ENCODE measurements around the gene NFIC.
"Not testable (repeated sequence)": the region's sequence is repeated elsewhere in the genome, so short reads cannot be mapped to it uniquely, and the experiment has no call there.

The NFIC gene

DNA sequence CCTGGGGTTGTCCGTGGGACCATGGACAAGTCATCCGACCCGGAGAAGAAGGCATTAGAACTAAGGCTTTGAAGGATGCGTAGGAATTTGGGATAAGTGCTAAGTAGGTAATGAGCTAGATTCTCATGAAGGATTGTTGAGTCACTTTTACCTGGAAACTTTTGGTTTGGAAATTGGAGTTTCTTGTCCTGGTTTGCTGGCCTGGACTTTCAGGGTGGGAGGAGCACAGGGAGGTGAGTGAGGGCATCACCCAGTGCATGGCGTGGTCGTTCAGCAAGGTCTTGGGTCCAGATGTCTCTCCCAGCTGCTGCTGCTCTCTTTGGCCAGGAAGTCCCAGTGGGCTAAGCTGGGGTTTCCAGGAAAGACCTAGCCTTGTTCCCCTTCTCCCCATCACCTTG is 7.6 kb downstream of the NFIC start:
- no peak for DNase-seq (ENCODE audit: extremely low read depth, insufficient read length)
- no peak overlapping the region for H3K4me3 ChIP-seq (replicated peaks; ENCODE audit: low read depth, low read length)
- no peaks in the 10 kb centered on the region for H3K27me3 ChIP-seq (replicated peaks; ENCODE audit: control insufficient read depth, insufficient read depth, low read length)
- TF ChIP-seq, protein P1, sequence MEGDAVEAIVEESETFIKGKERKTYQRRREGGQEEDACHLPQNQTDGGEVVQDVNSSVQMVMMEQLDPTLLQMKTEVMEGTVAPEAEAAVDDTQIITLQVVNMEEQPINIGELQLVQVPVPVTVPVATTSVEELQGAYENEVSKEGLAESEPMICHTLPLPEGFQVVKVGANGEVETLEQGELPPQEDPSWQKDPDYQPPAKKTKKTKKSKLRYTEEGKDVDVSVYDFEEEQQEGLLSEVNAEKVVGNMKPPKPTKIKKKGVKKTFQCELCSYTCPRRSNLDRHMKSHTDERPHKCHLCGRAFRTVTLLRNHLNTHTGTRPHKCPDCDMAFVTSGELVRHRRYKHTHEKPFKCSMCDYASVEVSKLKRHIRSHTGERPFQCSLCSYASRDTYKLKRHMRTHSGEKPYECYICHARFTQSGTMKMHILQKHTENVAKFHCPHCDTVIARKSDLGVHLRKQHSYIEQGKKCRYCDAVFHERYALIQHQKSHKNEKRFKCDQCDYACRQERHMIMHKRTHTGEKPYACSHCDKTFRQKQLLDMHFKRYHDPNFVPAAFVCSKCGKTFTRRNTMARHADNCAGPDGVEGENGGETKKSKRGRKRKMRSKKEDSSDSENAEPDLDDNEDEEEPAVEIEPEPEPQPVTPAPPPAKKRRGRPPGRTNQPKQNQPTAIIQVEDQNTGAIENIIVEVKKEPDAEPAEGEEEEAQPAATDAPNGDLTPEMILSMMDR (IDR thresholded peaks at IDR 0.05; ENCODE audit: insufficient read depth, low read length, poor library complexity, severe bottlenecking): no peak
- H3K36me3 ChIP-seq (ENCODE audit: control insufficient read depth, insufficient read depth, low read length): no peaks in the 10 kb centered on the region

DNA sequence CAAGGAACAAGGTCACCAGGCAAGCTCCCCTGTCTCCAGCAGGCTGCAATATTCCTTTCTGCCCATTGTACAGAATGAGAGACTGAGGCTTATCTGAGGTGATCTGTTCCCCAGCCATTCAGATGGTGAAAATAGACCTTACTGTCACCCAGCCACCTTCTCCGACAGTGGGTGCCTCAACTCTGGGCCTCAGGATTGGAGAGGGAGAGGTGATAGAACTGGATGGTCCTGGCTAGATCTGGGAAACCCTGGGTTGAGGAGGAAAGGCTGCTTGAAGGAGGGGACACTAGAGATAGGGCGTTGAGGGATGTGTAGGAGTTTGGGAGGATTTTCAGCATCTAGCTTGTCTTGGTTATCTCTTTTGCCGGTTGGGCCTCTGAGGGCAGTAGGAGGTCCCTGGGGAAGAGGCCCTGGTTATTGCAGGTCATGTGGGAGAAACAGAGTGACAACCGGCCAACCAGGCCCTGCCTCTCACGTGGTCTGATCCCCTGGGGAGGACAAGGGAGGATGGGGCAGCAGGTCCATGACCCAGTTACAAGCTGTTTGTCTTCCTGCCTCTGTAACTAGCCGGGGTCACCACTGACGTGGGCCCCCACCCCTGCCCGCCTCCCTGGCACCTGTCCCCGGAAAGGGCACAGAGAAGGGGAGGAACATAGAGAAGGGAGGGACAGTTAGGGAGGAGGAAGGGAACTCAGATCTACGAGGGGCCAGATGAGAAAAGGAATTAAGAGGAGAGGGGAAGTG is 8.2 kb downstream of the NFIC start:
- no peak overlapping the region for H3K4me3 ChIP-seq (replicated peaks; ENCODE audit: low read depth, low read length)
- TF ChIP-seq, protein P1 (IDR thresholded peaks at IDR 0.05; ENCODE audit: insufficient read depth, low read length, poor library complexity, severe bottlenecking): no peak
- H3K36me3 ChIP-seq (ENCODE audit: control insufficient read depth, insufficient read depth, low read length): no peaks in the 10 kb centered on the region
- DNase-seq (ENCODE audit: extremely low read depth, insufficient read length): no peak
- no peaks in the 10 kb centered on the region for H3K27me3 ChIP-seq (replicated peaks; ENCODE audit: control insufficient read depth, insufficient read depth, low read length)

DNA sequence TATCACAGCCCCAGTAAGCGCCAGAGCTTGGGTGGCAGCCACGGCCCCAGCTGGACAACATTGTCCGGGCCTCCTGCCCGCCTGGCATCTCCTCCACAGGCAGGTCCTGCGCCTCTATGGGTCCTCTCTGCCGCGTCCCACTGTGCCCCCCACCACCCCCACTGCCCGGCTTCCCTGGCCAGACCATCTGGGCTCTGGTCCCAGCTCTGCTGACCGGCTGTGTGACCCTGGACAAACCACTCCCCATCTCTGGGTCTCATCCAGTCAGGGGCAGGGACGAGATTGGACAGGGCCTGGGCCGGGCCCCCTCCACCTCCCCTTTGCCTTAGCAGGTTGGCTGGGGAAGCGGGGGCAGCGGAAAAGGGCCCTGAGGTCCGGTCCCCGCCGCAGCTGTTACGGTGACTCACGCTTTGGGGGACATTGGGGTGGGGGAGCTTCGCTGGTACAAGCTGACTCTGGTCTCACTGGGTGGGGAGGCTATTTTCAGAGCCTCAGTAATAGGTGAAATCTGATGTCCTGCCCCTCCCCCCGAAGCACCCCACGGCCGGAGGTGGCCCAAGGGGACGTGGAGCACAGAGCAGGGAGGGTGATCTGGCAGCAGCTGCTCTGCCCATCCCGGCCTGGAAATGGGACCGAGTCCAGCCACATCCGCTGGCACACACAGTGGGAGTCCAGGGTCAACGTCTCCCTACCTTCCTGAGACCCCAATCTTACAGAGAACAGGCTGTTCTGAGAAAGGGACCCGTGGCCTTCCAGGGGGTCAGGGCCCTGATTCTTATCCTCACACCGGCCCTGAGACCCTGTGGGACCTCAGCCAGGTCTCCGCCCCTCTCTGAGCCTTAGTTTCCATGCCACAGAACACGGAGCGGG is 9.1 kb downstream of the NFIC start:
- Histone ChIP-seq H3K4me3 (replicated peaks; ENCODE audit: low read depth, low read length) (no peak overlapping the region), H3K27me3 (replicated peaks; ENCODE audit: control insufficient read depth, insufficient read depth, low read length) (no peaks in the 10 kb centered on the region), H3K36me3 (ENCODE audit: control insufficient read depth, insufficient read depth, low read length) (no peaks in the 10 kb centered on the region)
- TF ChIP-seq, protein P1 (IDR thresholded peaks at IDR 0.05; ENCODE audit: insufficient read depth, low read length, poor library complexity, severe bottlenecking): no peak
- no peak for DNase-seq (ENCODE audit: extremely low read depth, insufficient read length)

DNA sequence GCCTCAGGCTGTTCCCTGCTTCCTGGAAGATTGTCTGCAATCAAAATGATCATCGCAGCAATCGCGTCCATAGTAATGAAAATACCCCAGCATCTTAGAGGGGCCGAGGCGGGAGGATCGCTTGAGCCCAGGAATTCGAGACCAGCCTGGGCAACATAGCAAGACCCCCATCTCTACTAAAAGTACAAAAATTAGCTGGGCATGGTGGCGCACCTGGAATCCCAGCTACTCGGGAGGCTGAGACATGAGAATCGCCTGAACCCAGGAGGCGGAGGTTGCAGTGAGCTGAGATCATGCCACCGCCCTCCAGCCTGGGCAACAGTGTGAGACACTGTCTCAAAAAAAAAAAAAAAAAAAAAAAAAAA is 9.7 kb downstream of the NFIC start:
- not testable (repeated sequence) for DNase-seq (ENCODE audit: extremely low read depth, insufficient read length); H3K36me3 ChIP-seq (ENCODE audit: control insufficient read depth, insufficient read depth, low read length); H3K27me3 ChIP-seq (replicated peaks; ENCODE audit: control insufficient read depth, insufficient read depth, low read length); H3K4me3 ChIP-seq (replicated peaks; ENCODE audit: low read depth, low read length)

DNA sequence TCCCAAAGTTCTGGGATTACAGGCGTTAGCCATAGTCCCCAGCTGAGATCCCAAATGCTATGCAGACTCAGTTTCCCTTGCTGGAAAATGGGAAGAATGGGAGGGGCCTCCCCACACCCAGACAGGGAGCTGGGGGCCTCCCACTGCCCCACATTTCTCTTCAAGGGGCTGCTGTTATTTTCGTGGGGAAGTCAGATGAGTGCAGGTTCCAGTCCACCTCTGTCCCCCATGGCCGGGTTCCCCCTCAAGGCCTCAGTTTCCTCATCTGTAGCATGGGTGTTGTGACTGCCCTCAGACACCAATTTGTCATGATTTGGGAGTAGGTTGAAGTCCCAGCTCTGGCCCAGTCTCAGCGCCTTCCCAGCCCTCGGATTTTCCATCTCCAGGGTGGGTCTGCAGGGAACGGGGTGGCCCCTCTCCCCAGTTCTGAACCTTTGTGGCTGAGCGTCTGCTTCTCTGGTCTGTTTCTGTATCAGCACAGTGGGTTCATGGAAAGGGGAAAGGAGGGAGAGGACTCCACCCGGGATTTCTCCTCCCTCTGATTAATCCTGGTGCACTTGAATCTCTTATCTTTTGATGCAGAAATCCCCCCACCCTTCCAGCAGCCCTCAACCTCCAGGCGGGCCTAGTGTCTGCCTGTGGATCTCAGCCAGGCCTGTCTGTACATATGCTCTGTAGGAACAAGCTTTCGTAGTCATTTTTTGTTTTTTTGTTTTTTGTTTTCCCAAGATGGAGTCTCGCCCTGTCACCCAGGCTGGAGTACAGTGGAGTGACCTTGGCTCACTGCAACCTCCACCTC is 12.2 kb downstream of the NFIC start:
- DNase-seq (ENCODE audit: extremely low read depth, insufficient read length): no peak
- Histone ChIP-seq H3K36me3 (ENCODE audit: control insufficient read depth, insufficient read depth, low read length) (peaks cover 5% of the 10 kb centered on the region), H3K27me3 (replicated peaks; ENCODE audit: control insufficient read depth, insufficient read depth, low read length) (no peaks in the 10 kb centered on the region), H3K4me3 (replicated peaks; ENCODE audit: low read depth, low read length) (no peak overlapping the region)
- TF ChIP-seq, protein P1 (IDR thresholded peaks at IDR 0.05; ENCODE audit: insufficient read depth, low read length, poor library complexity, severe bottlenecking): no peak

DNA sequence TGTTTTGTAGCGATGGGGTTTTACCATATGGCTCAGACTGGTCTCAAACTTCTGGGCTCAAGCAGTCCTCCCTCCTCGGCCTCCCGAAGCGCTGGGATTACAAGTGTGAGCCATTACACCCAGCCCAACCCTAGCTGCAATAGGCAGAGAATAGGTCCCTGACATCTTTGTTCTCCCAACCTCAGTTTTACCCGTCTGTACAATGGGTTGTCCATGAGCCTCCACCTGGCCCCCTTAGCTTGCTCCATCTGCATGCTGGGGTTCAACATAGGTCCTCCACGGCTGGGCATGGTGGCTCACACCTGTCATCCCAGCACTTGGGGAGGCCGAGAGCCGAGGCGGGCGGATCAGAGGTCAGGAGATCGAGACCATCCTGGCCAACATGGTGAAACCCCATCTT is 14.4 kb downstream of the NFIC start:
- Histone ChIP-seq H3K36me3 (ENCODE audit: control insufficient read depth, insufficient read depth, low read length) (peaks cover 5% of the 10 kb centered on the region), H3K4me3 (replicated peaks; ENCODE audit: low read depth, low read length) (no peak overlapping the region), H3K27me3 (replicated peaks; ENCODE audit: control insufficient read depth, insufficient read depth, low read length) (no peaks in the 10 kb centered on the region)
- no peak for DNase-seq (ENCODE audit: extremely low read depth, insufficient read length)
- TF ChIP-seq, protein P1 (IDR thresholded peaks at IDR 0.05; ENCODE audit: insufficient read depth, low read length, poor library complexity, severe bottlenecking): no peak
